SHP77 treated with DMSO at 0.1 percent for 48 hours (cell line): Measurements from ENCODE around the gene LHX1.

Experiments used
- DNase-seq: peaks from one replicate; lab custom pipeline; 2025; lab: John Stamatoyannopoulos, UW

Gene LHX1

DNA sequence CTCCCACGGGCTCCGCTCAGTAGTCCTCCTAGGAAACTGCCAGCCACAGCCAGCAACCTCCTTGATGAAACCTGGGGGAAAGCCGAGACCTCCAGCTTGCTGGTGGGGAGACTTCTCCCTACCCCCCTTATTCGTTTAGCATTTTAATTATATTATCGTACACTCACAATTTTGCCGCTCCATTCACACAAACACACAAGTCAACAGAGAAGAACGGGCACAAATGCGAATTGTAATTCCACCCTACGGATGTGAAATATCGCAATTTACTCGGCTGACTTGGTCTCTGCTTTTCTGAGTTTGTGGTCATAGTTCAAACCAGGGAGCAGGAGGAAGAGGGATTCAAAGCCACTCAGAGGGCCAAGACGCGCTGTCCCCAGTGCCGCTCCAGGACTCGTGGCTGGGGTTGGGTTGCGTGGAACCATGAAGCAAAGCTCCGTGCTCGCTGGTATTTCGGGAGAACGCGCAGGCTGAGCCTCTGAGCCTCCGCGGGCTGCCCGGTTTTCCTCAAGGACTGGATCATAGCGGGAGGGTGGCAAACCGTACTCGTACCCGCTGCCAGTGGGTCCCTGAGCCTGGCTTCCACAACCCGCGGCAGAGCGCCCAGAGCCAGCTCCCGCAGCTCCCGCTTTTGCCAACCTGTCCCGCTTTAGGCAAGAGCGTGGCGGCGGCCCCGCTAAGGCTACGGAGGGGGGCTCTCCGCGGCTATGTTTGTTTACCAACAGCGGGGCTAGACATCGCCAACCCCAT is 2.0 kb downstream of the LHX1 start:
- no peak for DNase-seq

DNA sequence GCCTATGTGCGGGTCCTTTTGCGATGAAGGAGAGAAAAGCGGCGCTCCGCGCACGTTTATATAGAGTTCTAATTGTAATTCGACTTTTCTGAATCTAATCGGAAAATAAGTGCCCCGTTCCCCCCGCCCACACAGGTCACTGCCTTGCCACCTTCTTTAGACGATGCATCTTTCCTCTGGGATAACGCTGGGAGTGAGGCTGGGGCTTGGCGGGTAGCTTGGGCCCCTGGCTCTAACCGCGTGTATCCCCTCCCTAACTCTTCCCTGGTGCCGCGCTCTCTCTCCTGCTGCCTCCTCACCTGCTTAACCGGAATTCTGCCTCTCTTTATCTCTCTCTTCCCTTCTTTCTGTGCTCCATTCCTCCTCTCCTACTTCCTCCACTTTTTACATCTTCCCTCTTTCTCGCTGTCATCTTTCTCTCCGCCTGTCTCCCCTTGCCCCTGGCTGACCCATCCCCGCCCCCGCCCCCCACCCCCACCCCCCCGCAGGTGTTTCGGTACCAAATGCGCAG is 2.6 kb downstream of the LHX1 start:
- DNase-seq: no peak

- no peak for DNase-seq
Measured at GRCh38 chr17:36940313-36941264, 3.3 kb downstream of the LHX1 start.

DNA sequence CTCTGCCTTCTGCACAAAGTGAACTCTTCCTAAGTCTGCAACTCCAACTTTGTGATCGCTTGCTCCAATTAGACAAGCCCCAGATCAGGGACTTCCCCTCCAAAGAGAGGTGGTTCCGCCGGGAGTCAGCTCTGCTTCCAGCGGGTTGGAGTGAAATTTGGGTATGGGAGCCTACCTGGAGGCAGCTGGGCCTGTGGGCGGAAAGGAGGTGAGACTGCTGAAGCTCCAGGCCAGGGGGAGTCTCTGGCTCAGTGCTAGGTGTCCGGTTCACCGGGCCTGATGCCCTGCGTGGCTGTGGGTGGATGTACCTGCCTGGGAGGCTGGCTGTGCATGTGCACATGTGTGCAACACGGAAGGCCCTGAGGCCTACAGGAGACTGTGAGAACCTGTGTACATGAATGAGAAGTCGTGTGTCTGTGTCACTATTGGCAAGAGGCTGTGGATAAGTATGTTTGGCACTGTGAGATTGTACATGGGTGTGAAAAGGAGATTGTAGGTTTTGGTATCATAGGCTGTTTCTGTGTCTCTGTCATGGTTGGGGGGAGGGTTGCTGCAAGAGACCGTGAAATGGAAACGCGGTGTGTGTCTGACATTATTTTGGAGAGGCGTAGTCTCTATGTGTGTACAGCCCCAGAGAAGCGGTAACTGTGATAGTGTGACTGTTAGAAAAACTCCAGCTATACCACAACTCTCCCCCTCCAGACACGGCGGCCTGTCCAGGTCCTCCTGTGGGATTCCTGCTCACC is 4.2 kb downstream of the LHX1 start:
- no peak for DNase-seq

DNA sequence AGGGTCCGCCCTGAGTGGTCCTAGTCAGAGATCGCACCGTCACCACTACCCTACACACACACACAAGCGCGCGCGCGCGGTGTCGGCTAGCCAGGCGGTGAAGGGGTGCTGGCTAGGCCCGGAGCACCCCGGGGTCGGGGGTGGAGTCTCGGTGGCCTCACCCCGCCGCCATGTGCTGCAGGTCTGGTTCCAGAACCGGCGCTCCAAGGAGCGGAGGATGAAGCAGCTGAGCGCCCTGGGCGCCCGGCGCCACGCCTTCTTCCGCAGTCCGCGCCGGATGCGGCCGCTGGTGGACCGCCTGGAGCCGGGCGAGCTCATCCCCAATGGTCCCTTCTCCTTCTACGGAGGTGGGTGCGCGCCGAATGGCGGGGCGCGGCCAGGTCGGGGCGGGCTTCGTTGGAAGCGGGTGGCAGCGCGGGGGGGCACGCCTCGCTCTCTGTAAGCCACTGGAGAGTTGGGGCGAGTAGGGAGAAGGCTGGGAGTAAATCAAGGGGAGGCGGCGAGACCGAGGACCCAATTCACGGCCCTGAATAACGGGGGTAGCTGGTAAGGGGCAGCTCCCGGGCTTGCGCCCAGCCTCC is 4.8 kb downstream of the LHX1 start:
- no peak for DNase-seq

DNA sequence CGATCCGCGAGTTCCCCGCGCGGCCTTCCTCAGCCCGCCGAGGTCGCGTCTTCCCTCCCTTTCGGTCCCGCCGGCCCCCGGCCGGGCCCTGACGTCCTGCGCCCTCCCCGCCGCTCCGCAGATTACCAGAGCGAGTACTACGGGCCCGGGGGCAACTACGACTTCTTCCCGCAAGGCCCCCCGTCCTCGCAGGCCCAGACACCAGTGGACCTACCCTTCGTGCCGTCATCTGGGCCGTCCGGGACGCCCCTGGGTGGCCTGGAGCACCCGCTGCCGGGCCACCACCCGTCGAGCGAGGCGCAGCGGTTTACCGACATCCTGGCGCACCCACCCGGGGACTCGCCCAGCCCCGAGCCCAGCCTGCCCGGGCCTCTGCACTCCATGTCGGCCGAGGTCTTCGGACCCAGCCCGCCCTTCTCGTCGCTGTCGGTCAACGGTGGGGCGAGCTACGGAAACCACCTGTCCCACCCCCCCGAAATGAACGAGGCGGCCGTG is 5.4 kb downstream of the LHX1 start:
- no peak for DNase-seq

GRCh38 chr17:36943250-36944191 is 6.2 kb downstream of the LHX1 start:
- no peak for DNase-seq

GRCh38 chr17:36944553-36944952 is 7.3 kb downstream of the LHX1 start:
- no peak for DNase-seq

DNA sequence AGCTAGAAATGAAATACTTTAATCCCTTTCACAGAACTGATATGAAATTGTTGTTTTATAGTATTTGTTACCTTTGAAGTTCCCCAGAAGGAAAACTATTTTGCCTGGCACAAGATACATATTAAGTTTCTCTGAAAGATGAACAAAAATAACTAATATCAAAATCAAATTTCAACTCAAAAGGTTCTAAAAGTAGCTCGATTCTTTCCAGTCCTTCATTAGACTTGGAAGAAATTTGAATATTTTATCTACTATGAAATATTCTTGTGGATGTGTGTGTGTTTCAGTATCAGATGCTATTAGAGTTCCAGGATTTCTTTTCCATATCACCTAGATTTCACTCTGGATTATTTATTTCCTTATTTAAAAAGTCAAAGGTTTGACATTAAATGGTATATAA is 7.9 kb downstream of the LHX1 start:
- DNase-seq: no peak

DNA sequence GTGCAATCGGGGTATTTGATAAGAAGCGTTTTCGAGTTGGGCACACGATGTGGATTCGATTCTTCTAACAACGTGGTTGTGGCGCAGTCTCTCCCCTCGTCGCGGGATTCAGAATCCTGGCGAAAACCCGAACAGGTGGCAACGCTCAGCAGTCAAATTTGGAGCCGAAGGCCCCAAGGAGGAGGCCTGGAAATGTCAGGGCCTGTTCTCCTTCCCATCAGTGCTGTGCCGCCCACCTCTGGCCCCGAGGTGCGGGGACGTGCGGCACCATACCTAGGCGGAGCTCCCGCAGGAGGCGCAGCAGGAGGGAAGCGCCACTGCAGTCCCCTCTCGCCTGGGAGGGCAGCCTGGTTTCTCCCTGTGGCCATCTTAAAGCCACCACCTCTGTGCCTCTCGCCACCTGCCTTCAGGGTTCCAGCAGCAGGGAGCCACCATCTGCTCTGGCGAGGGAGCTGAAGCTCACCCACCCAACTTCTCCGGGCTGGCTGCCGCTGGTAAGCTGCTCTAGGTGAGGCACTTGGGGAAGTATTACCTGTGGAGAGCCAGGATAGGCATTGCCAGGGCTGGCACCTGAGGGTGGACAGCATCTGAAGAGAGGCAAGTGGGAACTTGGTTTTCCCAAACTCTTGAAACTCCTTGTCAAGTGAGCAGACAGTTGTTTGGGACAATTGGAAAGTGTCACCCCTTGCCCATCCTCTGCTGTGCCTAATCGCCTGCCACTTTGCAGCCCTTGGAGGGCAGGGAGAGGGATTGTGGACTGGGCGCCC is 8.9 kb downstream of the LHX1 start:
- DNase-seq: no peak

- DNase-seq: no peak
Measured at GRCh38 chr17:36946726-36947091, 9.4 kb downstream of the LHX1 start.

DNA sequence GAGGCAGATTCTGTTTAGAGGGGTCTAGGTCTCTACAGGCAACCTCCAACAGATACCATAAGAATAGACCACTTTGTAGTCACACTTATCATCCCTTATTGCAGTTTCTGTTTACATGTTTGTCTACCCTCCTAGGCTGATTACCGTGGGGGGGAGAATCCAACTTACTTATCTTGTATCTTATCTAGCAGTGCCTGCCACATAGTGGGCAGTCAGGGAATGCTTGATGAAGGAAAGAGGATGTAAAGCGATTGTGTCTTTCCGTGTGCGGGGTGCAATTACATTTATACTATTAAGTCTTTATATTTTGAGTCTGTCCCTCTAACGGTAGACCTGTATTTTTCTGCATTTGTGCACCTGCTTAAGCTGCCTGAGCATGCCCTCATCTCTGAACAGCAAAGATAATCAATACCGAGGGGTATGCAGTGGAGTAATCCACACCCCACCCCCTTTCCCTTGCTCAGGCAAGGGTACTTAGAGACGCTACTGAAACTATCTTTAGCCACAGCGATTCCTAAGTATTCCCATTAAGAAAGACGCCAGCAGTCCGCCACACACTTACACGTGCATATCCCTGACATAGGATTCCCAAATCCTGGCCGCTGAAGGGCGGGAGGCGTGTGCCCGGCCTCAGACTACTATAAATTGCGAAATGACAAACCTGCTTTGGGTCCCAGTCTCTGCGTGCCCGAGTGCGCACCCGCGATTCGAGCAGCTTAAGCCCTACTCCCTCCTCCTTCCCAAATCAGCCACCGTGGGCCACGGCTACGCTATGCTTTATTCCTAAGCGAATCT is 10.8 kb downstream of the LHX1 start:
- peak; percentile 74 for DNase-seq

- DNase-seq: peak; percentile 95
Measured at GRCh38 chr17:36948717-36949460, 11.6 kb downstream of the LHX1 start, which contains the start of gene AATF. AATF (plus strand) TSS chr17:36948954; CDS start chr17:36949126, 172 bp downstream.

- no peak for DNase-seq
Measured at GRCh38 chr17:36949461-36949927, 12.2 kb downstream of the LHX1 start.

DNA sequence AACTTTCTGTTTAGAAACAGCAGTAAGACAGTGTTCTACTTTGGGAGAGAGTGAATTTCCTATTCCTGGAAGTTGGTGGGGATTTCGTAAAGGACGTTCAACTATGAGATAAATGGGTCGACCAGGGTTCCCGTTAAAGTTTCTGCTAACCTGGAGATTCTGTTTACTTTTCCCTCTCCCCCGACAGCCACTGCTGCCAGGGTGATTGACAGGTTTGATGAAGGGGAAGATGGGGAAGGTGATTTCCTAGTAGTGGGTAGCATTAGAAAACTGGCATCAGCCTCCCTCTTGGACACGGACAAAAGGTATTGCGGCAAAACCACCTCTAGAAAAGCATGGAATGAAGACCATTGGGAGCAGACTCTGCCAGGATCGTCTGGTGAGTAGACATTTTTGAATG is 12.8 kb downstream of the LHX1 start:
- DNase-seq: no peak

DNA sequence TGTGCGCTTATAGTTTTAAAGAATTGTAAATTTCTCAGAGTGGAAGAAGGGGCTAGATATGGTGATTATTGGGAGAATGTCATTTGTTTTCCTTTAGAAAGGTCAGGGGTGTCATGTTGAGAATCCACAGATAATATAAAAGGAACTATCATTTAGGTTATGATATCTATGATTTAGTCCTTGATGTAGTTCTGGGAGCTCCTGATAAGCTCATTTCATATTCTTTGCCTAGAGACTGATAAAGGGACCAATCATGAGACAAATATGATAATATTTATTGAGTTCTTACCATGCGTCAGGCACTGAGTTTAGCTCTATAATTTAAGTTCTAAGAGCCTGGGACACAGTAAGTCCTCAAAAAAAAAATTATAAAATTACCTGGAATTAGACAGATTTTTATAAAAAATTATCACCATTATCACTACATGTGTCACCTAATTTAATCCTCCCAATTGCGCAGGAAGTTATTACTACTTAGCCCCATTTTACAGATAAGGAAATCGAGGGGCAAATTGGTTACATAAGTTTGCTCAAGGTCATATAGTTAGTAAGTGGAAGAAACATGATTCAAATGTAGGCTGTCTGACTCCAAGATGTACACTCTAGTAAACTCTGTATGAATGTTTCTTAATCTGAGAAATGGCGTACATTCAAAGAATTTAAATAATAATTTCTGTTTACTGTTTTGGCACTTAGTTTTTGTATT is 14.0 kb downstream of the LHX1 start:
- DNase-seq: no peak

DNA sequence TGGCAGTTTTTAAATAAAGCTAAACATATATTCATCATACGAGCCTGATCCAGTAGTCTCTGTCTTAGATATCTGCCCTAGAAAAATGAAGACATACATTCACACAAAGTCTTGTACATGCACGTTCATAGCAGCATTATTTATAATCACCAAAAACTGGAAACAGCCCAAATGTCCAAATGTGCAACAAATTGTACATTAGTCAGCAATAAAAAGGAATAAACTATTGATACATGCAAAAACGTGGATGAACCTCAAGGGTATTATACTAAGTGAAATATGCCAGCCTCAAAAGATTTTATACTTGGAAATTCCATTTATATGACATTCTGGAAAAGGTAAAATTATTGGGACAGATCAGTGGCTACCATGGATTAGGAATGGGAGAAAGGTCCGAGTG is 34.2 kb downstream of the LHX1 start:
- DNase-seq: no peak
